SK-N-SH (cell line): Measurements from ENCODE around the gene SV2B. TPM values are rescaled to one million over a fixed set of nuclear protein-coding genes. Genes with fewer than 3 reads are reported as not detected.

ENCODE experiments used
- CTCF ChIA-PET: fragments of 300-600, 350-600 bp; formaldehyde crosslinking; extraction: SDS; loops from one replicate; lab custom pipeline; 2021; lab: Yijun Ruan, JAX
- POLR2A ChIA-PET: fragments of 350-600 bp; sonication (Branson Sonifier 250); formaldehyde crosslinking; extraction: SDS; loops from one replicate; lab custom pipeline; 2020; ENCODE audit warnings: antibody characterized with exemption, inconsistent platforms; lab: Yijun Ruan, JAX
- DNase-seq: peaks from one replicate; pipeline ENCODE4 v3.0.0; 2012
- H2AFZ ChIP-seq: fragments of 200-600 bp; sonication (generic); 2 replicates; pipeline ENCODE4 v1.8.1; 2016; ENCODE audit warnings: antibody characterized with exemption, mild to moderate bottlenecking, low read depth
- H3F3A ChIP-seq: fragments of 200-600 bp; sonication (generic); replicated peaks from 2 replicates; pipeline ENCODE3; 2016; ENCODE audit warnings: antibody characterized with exemption, mild to moderate bottlenecking; ENCODE audit not compliant: insufficient read depth
- H3K27ac ChIP-seq, 2 experiments: fragments of 200-500 bp in 1 of 2; fragments of 200-600 bp in 1 of 2; sonication (Bioruptor generic) in 1 of 2; sonication (generic), shearing (Covaris generic) in 1 of 2; 2 replicates each; pipeline versions ENCODE4 v1.5.1 to v1.6.1; 2014 to 2016; ENCODE audit warnings: low read depth in 2 of 2, inconsistent platforms in 1 of 2, low read length in 1 of 2, mild to moderate bottlenecking in 1 of 2, mixed read lengths in 1 of 2
- H3K27me3 ChIP-seq: fragments of 200-600 bp; sonication (generic), shearing (Covaris generic); 2 replicates; pipeline ENCODE4 v1.6.1; 2016; ENCODE audit warnings: mixed run types; ENCODE audit not compliant: insufficient read depth
- H3K36me3 ChIP-seq, 2 experiments: fragments of 200-500 bp in 1 of 2; fragments of 200-600 bp in 1 of 2; sonication (Bioruptor generic) in 1 of 2; sonication (generic) in 1 of 2; replicated peaks in 1 of 2; 2 replicates each; pipeline versions ENCODE3 to v1.5.1; 2014 to 2016; ENCODE audit warnings: low read length in 1 of 2, mild to moderate bottlenecking in 1 of 2; ENCODE audit not compliant: insufficient read depth in 2 of 2, control insufficient read depth in 1 of 2
- H3K4me1 ChIP-seq, 2 experiments: fragments of 200-500 bp in 1 of 2; fragments of 200-600 bp in 1 of 2; sonication (Bioruptor generic) in 1 of 2; sonication (generic), shearing (Covaris generic) in 1 of 2; 2 replicates each; pipeline versions ENCODE4 v1.5.1 to v1.6.1; 2014 to 2016; ENCODE audit warnings: low read depth in 1 of 2, low read length in 1 of 2, mixed run types in 1 of 2; ENCODE audit not compliant: insufficient read depth in 2 of 2, control insufficient read depth in 1 of 2
- H3K4me2 ChIP-seq: fragments of 200-600 bp; sonication (generic), shearing (Covaris generic); 2 replicates; pipeline ENCODE4 v1.6.1; 2017; ENCODE audit warnings: mixed run types
- H3K4me3 ChIP-seq, 2 experiments: fragments of 200-500 bp in 1 of 2; fragments of 200-600 bp in 1 of 2; sonication (Bioruptor generic) in 1 of 2; sonication (generic), shearing (Covaris generic) in 1 of 2; 2 replicates each; pipeline versions ENCODE4 v1.5.1 to v1.8.1; 2014 to 2016; ENCODE audit warnings: low read depth in 2 of 2, inconsistent platforms in 1 of 2, low read length in 1 of 2, mild to moderate bottlenecking in 1 of 2, mixed read lengths in 1 of 2, moderate library complexity in 1 of 2
- H3K79me2 ChIP-seq: fragments of 200-600 bp; sonication (generic); 2 replicates; pipeline ENCODE4 v1.8.1; 2017; ENCODE audit warnings: mild to moderate bottlenecking; ENCODE audit not compliant: insufficient read depth
- H3K9ac ChIP-seq: fragments of 200-600 bp; sonication (generic); 2 replicates; pipeline ENCODE4 v1.6.1; 2017; ENCODE audit warnings: mixed run types
- H3K9me2 ChIP-seq: fragments of 200-600 bp; sonication (generic); 2 replicates; pipeline ENCODE4 v1.6.1; 2017; ENCODE audit warnings: mixed run types
- H3K9me3 ChIP-seq: fragments of 200-600 bp; sonication (generic); 2 replicates; pipeline ENCODE4 v1.6.1; 2017; ENCODE audit warnings: mixed run types, mild to moderate bottlenecking, moderate library complexity
- H4K20me1 ChIP-seq: fragments of 200-600 bp; sonication (generic); 2 replicates; pipeline ENCODE4 v1.6.1; 2017; ENCODE audit warnings: mild to moderate bottlenecking, mixed run types; ENCODE audit not compliant: insufficient read depth
- CHD2 ChIP-seq: fragments of 150-350 bp; IDR thresholded peaks from 2 replicates; pipeline ENCODE4 v1.6.1; 2018; ENCODE audit warnings: low read length; ENCODE audit not compliant: partially characterized antibody
- CTCF ChIP-seq: fragments of 200-600 bp; sonication (generic); IDR thresholded peaks from 2 replicates; pipeline ENCODE4 v1.6.1; 2017; ENCODE audit warnings: antibody characterized with exemption, mild to moderate bottlenecking, moderate library complexity
- EP300 ChIP-seq, 2 experiments: IDR thresholded peaks; 2 replicates each; pipeline versions ENCODE4 v1.4.0 to v1.6.1; 2012; ENCODE audit warnings: borderline replicate concordance in 1 of 2, low read depth in 1 of 2, low read length in 1 of 2
- FOSL2 ChIP-seq: IDR thresholded peaks from 2 replicates; pipeline ENCODE4 v1.4.0; 2012; ENCODE audit warnings: low read depth, mild to moderate bottlenecking, moderate library complexity, borderline replicate concordance
- FOXJ3 ChIP-seq: sonication (generic); formaldehyde crosslinking; IDR thresholded peaks from 2 replicates; pipeline ENCODE4 v1.5.1; 2020; ENCODE audit warnings: mild to moderate bottlenecking, missing genetic modification reagents
- IRF3 ChIP-seq: fragments of 150-350 bp; IDR thresholded peaks from 2 replicates; pipeline ENCODE4 v1.6.1; 2016; ENCODE audit warnings: mild to moderate bottlenecking, low read depth, low read length
- JUND ChIP-seq: IDR thresholded peaks from 2 replicates; pipeline ENCODE4 v1.4.0; 2012
- MAX ChIP-seq: IDR thresholded peaks from 2 replicates; pipeline ENCODE4 v1.4.0; 2012; ENCODE audit warnings: low read depth
- MEF2A ChIP-seq: IDR thresholded peaks from 2 replicates; pipeline ENCODE4 v1.4.0; 2012; ENCODE audit warnings: low read depth, borderline replicate concordance
- MXI1 ChIP-seq: IDR thresholded peaks from 2 replicates; pipeline ENCODE4 v1.6.1; 2012; ENCODE audit warnings: mild to moderate bottlenecking, low read depth, low read length, improper control_type of control experiment
- RAD21 ChIP-seq: IDR thresholded peaks from 2 replicates; pipeline ENCODE4 v1.6.1; 2012; ENCODE audit warnings: mild to moderate bottlenecking, low read length
- SMC3 ChIP-seq: IDR thresholded peaks from 2 replicates; pipeline ENCODE4 v1.6.1; 2012; ENCODE audit warnings: low read depth, low read length, improper control_type of control experiment
- TEAD4 ChIP-seq: IDR thresholded peaks from 2 replicates; pipeline ENCODE4 v1.4.0; 2012; ENCODE audit warnings: mild to moderate bottlenecking, borderline replicate concordance; ENCODE audit not compliant: insufficient read depth
- YY1 ChIP-seq: IDR thresholded peaks from 2 replicates; pipeline ENCODE4 v1.4.0; 2012; ENCODE audit warnings: low read depth, mild to moderate bottlenecking
- ZBTB33 ChIP-seq: IDR thresholded peaks from 2 replicates; pipeline ENCODE4 v1.4.0; 2012; ENCODE audit warnings: low read depth, borderline replicate concordance
- WGBS: methylation state at CpG from one replicate; pipeline ENCODE4 v1.1.6; 2017; ENCODE audit warnings: low lambda C conversion rate; 5-methylcytosine and 5-hydroxymethylcytosine counted together
- polyA plus RNA-seq, 3 experiments: library from polyadenylated mRNA; depleted of rRNA; stranded (reverse); fragments of >200 nt; gene quantifications; 2 replicates each; pipeline ENCODE4 v1.2.3, GENCODE V29; 2012

Gene SV2B
- polyA plus RNA-seq (2012; rRNA removed), result not detected in 2 replicates
- not detected in 2 replicates for polyA plus RNA-seq (2012; cell fraction: cytosol; rRNA removed)
- not detected in 2 replicates for polyA plus RNA-seq (2012; cell fraction: nucleus; rRNA removed)

- Histone ChIP-seq H3K27me3 (peaks cover 41% of the 10 kb centered on the region), H3F3A (no peaks in the 10 kb centered on the region), H3K36me3 (no peaks in the 10 kb centered on the region), H3K27ac (no peak within 1 kb of the TSS), H3K9me2 (no peaks in the 10 kb centered on the region), H3K4me3 (peak within 1 kb of the TSS; percentile 48 to 67), H4K20me1 (no peaks in the 10 kb centered on the region), H2AFZ (peak within 1 kb of the TSS; percentile 73; the same call in 1 of the 2 replicates), H3K9ac (no peak within 1 kb of the TSS), H3K79me2 (no peaks in the 10 kb centered on the region), H3K4me2 (peak within 1 kb of the TSS; percentile 93), H3K9me3 (no peaks in the 10 kb centered on the region), H3K4me1 (peaks cover 0 to 9% of the 10 kb centered on the region in 2 experiments; a peak in 1 of 4 replicates)
- TF ChIP-seq IRF3, result no peak
- TF ChIP-seq SMC3, result no peak
- no peak for TF ChIP-seq MEF2A
- TF ChIP-seq YY1, result no peak
- no peak for TF ChIP-seq MXI1
- CTCF ChIA-PET, result interaction anchor here (0.6 to 2.4 kb wide), 12 partner anchors 10 to 171 kb away, joined by 3 to 8 read pairs (median 3); no protein-coding TSS in a partner anchor
- 1% methylated on average over 19 of the region's 64 CpGs for WGBS
- peak; percentile 76 for DNase-seq
- POLR2A ChIA-PET, result no interaction called here
Measured at GRCh38 chr15:91099995-91100813, at the start of gene SV2B. Gene SV2B, plus strand, starts transcription at chr15:91100257. Its CDS starts 126,007 bp downstream, at chr15:91226264.

- no peak overlapping the region for H2AFZ ChIP-seq
- no peak overlapping the region for H3K4me3 ChIP-seq
- CTCF ChIA-PET, result interaction anchor here (1.5 to 10.6 kb wide), 5 partner anchors 94 to 221 kb away, joined by 3 to 186 read pairs (median 9); partner anchors contain the start of genes HDDC3 and RCCD1
- H3K9me2 ChIP-seq, result no peaks in the 10 kb centered on the region
- WGBS, result 38% methylated on average over 7 of the region's 8 CpGs
- TF ChIP-seq FOXJ3 (CRISPR knock-in tag), result no peak
- no peak for TF ChIP-seq MEF2A
- TF ChIP-seq MAX, result no peak
- TF ChIP-seq EP300 (IDR thresholded peaks at IDR 0.05; ENCODE audit: borderline replicate concordance in 1 of 2, low read depth in 1 of 2, low read length in 1 of 2), result no peak
- TF ChIP-seq TEAD4, result no peak
- TF ChIP-seq RAD21, result no peak
- TF ChIP-seq ZBTB33, result no peak
- no peak for TF ChIP-seq MXI1
- no peak for TF ChIP-seq FOSL2
- TF ChIP-seq JUND, result no peak
- TF ChIP-seq CTCF, result no peak
- no peak for TF ChIP-seq CHD2
- no peak overlapping the region for H3K9ac ChIP-seq
- H3K27me3 ChIP-seq, result peaks cover 12% of the 10 kb centered on the region; the same call in 1 of the 2 replicates
- H3K9me3 ChIP-seq, result no peaks in the 10 kb centered on the region
- H3K4me1 ChIP-seq, result peaks cover 0 to 5% of the 10 kb centered on the region in 2 experiments; a peak in 1 of 4 replicates
- H3K4me2 ChIP-seq, result no peak overlapping the region
- H3K27ac ChIP-seq, result no peak overlapping the region
- no peaks in the 10 kb centered on the region for H3K36me3 ChIP-seq
- DNase-seq, result no peak
- H3F3A ChIP-seq, result no peaks in the 10 kb centered on the region
- POLR2A ChIA-PET, result no interaction called here
- H4K20me1 ChIP-seq, result no peaks in the 10 kb centered on the region
- H3K79me2 ChIP-seq, result no peaks in the 10 kb centered on the region
Measured at GRCh38 chr15:91051248-91051647, 48.8 kb upstream of the SV2B start.
